ENCODE results near the gene ACAD9. TPM values are rescaled to one million over a fixed set of nuclear protein-coding genes. Genes with fewer than 3 reads are reported as not detected.

The ACAD9 gene
- total and polyA plus RNA-seq, 2 of the 13 experiments (the other 11 are each of a cell fraction or from before 2014, with no cell fraction given), result 15.3 to 38.2 TPM

GRCh38 chr3:128878556-128879124 lies 780 bp upstream of the ACAD9 start:
- peak overlapping the region; percentile 79 for H2AFZ ChIP-seq (ENCODE audit: low read length)
- DNase-seq (ENCODE audit: low spot score), result peak; percentile 15
- H3K27ac ChIP-seq (ENCODE audit: extremely low read length, insufficient read depth, low read length), result peak overlapping the region; percentile 79
- ChIA-PET CTCF (ENCODE audit: low intra/inter-chr PET ratio, low total read pairs) (no interaction called here), POLR2A (interaction anchor here (0.6 to 1.6 kb wide), 15 partner anchors 8 to 346 kb away, joined by 3 to 6 read pairs (median 3); partner anchors contain the start of genes CNBP and RAB43)
- in situ Hi-C loops (cut with HindIII; ENCODE audit: extremely low pct_ligation_motif_present, low pct_unique_long_range_greater_than_20kb) (no loop called here), intact Hi-C loops (cut with micrococcal nuclease; ENCODE audit: unreplicated experiment) (loop anchor here (5.0 kb wide), 1 partner anchor 74 kb away; no protein-coding TSS in a partner anchor)
- no peaks in the 10 kb centered on the region for H3K9me3 ChIP-seq (ENCODE audit: low read length)
- peaks cover 0 to 12% of the 10 kb centered on the region in 2 experiments; a peak in 2 of 5 replicates for H3K36me3 ChIP-seq (replicated peaks in 1 of 2; ENCODE audit: control insufficient read depth in 1 of 2, insufficient read depth in 2 of 2, low read length in 2 of 2)
- WGBS (ENCODE audit: low lambda C conversion rate), result 0% methylated on average over 14 of the region's 14 CpGs
- no peaks in the 10 kb centered on the region for H4K20me1 ChIP-seq (ENCODE audit: insufficient read depth, low read length)
- peak overlapping the region; percentile 93 for H3K4me2 ChIP-seq (ENCODE audit: low read depth, low read length)
- H3K4me3 ChIP-seq (replicated peaks in 1 of 3; ENCODE audit: insufficient read depth in 1 of 3, low read depth in 2 of 3, low read length in 3 of 3), result peak overlapping the region; percentile 66 to 94 (median 72)
- H3K27me3 ChIP-seq (ENCODE audit: control insufficient read depth in 1 of 2, insufficient read depth in 2 of 2, low read length in 2 of 2), result peaks cover 0 to 6% of the 10 kb centered on the region in 2 experiments; a peak in 1 of 5 replicates
- peak; percentile 32 for FAIRE-seq
- TSS peak; percentile 94 for BruUV-seq (replicated peaks)
- peaks cover 40% of the 10 kb centered on the region for H3K4me1 ChIP-seq (ENCODE audit: insufficient read depth, low read length)
- H3K9ac ChIP-seq (ENCODE audit: insufficient read depth, low read depth, low read length), result peak overlapping the region; percentile 95
- peaks cover 46% of the 10 kb centered on the region for H3K79me2 ChIP-seq (ENCODE audit: insufficient read depth, low read length)
- peak; percentile 41 for ATAC-seq
- TF ChIP-seq TFAP4 (IDR thresholded peaks at IDR 0.05; ENCODE audit: borderline replicate concordance, low read depth), result no peak
- TF ChIP-seq HMG20A (CRISPR knock-in tag; IDR thresholded peaks at IDR 0.05; ENCODE audit: borderline replicate concordance), result no peak
- TF ChIP-seq ZNF225 (CRISPR knock-in tag; IDR thresholded peaks at IDR 0.05), result no peak
- no peak for TF ChIP-seq AKAP8 (CRISPR knock-in tag; IDR thresholded peaks at IDR 0.05)
- no peak for TF ChIP-seq IRF2 (CRISPR knock-in tag; IDR thresholded peaks at IDR 0.05)
- no peak for TF ChIP-seq ELK4 (CRISPR knock-in tag; IDR thresholded peaks at IDR 0.05; ENCODE audit: borderline replicate concordance)
- TF ChIP-seq ZNF563 (CRISPR knock-in tag; IDR thresholded peaks at IDR 0.05), result no peak
- no peak for TF ChIP-seq SOX13 (IDR thresholded peaks at IDR 0.05)
- no peak for TF ChIP-seq SOX13 (CRISPR knock-in tag; conservative IDR thresholded peaks at IDR 0.05 in 1 of 2, IDR thresholded peaks at IDR 0.05 in 1 of 2)
- no peak for TF ChIP-seq ISL2 (CRISPR knock-in tag; IDR thresholded peaks at IDR 0.05)
- no peak for TF ChIP-seq TSC22D2 (CRISPR knock-in tag; IDR thresholded peaks at IDR 0.05; ENCODE audit: borderline replicate concordance)
- no peak for TF ChIP-seq THAP9 (CRISPR knock-in tag; IDR thresholded peaks at IDR 0.05; ENCODE audit: borderline replicate concordance)
- TF ChIP-seq GPBP1L1 (CRISPR knock-in tag; IDR thresholded peaks at IDR 0.05), result no peak
- TF ChIP-seq ZNF770 (CRISPR knock-in tag; IDR thresholded peaks at IDR 0.05), result no peak
- 0 out of 2 replicates have a peak, but pooled peaks have one; percentile 4 for TF ChIP-seq DNMT3B (CRISPR knock-in tag; conservative IDR thresholded peaks at IDR 0.05)
- no peak for TF ChIP-seq ZNF761 (CRISPR knock-in tag; conservative IDR thresholded peaks at IDR 0.05)

Measured in HepG2 (cell line).